HepG2 (cell line): ENCODE results near the gene CES3. TPM values are rescaled to one million over a fixed set of nuclear protein-coding genes. Genes with fewer than 3 reads are reported as not detected.

Experiments used
- ATAC-seq: fragments of 200-7000 bp; cut with Tn5 transposase; 3 replicates; pipeline ENCODE4 v1.9.1; 2020; ENCODE audit warnings: mild to moderate bottlenecking, moderate library complexity
- BruUV-seq: library from RNA; stranded (reverse); fragments of 400-500 nt; replicated peaks from 2 replicates; lab custom pipeline; 2021; lab: Mats Ljungman, UMichigan
- CTCF ChIA-PET: fragments of 300-600 bp; formaldehyde crosslinking; extraction: SDS; loops from one replicate; lab custom pipeline; 2021; ENCODE audit warnings: low total read pairs, inconsistent platforms, low intra/inter-chr PET ratio; lab: Yijun Ruan, JAX
- POLR2A ChIA-PET: fragments of 350-600 bp; sonication (Branson Sonifier 250); formaldehyde crosslinking; loops from one replicate; lab custom pipeline; 2020; ENCODE audit warnings: antibody characterized with exemption, inconsistent platforms; lab: Yijun Ruan, JAX
- DNase-seq: peaks from one replicate; pipeline ENCODE4 v3.0.0-alpha.2; 2015; ENCODE audit warnings: low spot score
- FAIRE-seq: peaks from 3 replicates; lab custom pipeline; 2011; peaks lifted over from hg19 to GRCh38; lab: Jason Lieb, UNC
- H2AFZ ChIP-seq: one replicate; pipeline ENCODE4 v1.6.1; 2011; ENCODE audit warnings: low read length, inconsistent platforms
- H3K27ac ChIP-seq: fragments of 300-600 bp; 3 replicates; pipeline ENCODE4 v1.8.0; 2011; ENCODE audit warnings: mixed run types, mild to moderate bottlenecking, mixed read lengths, low read length, inconsistent platforms; ENCODE audit not compliant: insufficient read depth; ENCODE audit errors: extremely low read length
- H3K27me3 ChIP-seq, 2 experiments: fragments of 200-600 bp in 1 of 2; 2 replicates in 1 of 2; 3 replicates in 1 of 2; pipeline versions ENCODE4 v1.6.0 to v1.8.0; 2011; ENCODE audit warnings: low read length in 2 of 2, mild to moderate bottlenecking in 2 of 2, moderate library complexity in 2 of 2, inconsistent platforms in 1 of 2; ENCODE audit not compliant: insufficient read depth in 2 of 2, control insufficient read depth in 1 of 2
- H3K36me3 ChIP-seq, 2 experiments: fragments of 200-600 bp in 1 of 2; replicated peaks in 1 of 2; 2 replicates in 1 of 2; 3 replicates in 1 of 2; pipeline versions ENCODE4 v1.5.1 to v1.8.0; 2011; ENCODE audit warnings: low read length in 2 of 2, inconsistent platforms in 1 of 2; ENCODE audit not compliant: insufficient read depth in 2 of 2, control insufficient read depth in 1 of 2
- H3K4me1 ChIP-seq: 2 replicates; pipeline ENCODE4 v1.5.1; 2012; ENCODE audit warnings: low read length, inconsistent platforms; ENCODE audit not compliant: insufficient read depth
- H3K4me2 ChIP-seq: 2 replicates; pipeline ENCODE4 v1.6.0; 2011; ENCODE audit warnings: low read depth, low read length, inconsistent platforms
- H3K4me3 ChIP-seq, 3 experiments: fragments of 200-600 bp in 1 of 3; sonication (generic), shearing (Covaris generic) in 1 of 3; replicated peaks in 1 of 3; 2 replicates each; pipeline ENCODE4 v1.5.1; 2011 to 2016; ENCODE audit warnings: low read length in 3 of 3, inconsistent platforms in 2 of 3, low read depth in 2 of 3, mild to moderate bottlenecking in 2 of 3, control low read depth in 1 of 3, mixed read lengths in 1 of 3; ENCODE audit not compliant: insufficient read depth in 1 of 3
- H3K79me2 ChIP-seq: one replicate; pipeline ENCODE4 v1.6.1; 2011; ENCODE audit warnings: low read length, inconsistent platforms; ENCODE audit not compliant: insufficient read depth
- H3K9ac ChIP-seq: 2 replicates; pipeline ENCODE4 v1.6.0; 2011; ENCODE audit warnings: mild to moderate bottlenecking, low read depth, low read length, inconsistent platforms; ENCODE audit not compliant: insufficient read depth
- H3K9me3 ChIP-seq: 2 replicates; pipeline ENCODE4 v1.5.1; 2012; ENCODE audit warnings: mild to moderate bottlenecking, low read length
- H4K20me1 ChIP-seq: 2 replicates; pipeline ENCODE4 v1.6.0; 2011; ENCODE audit warnings: inconsistent platforms, mild to moderate bottlenecking, low read length, moderate library complexity; ENCODE audit not compliant: insufficient read depth
- E2F2 ChIP-seq: sonication (generic); formaldehyde crosslinking; IDR thresholded peaks from 2 replicates; pipeline ENCODE4 v1.4.0; 2020; ENCODE audit warnings: missing genetic modification reagents, borderline replicate concordance
- ELF3 ChIP-seq: IDR thresholded peaks from 2 replicates; pipeline ENCODE4 v1.6.1; 2016; ENCODE audit warnings: missing genetic modification reagents, missing compliant biosample characterization
- HMG20B ChIP-seq: conservative IDR thresholded peaks from 2 replicates; pipeline ENCODE4 v1.6.1; 2016; ENCODE audit warnings: missing genetic modification reagents, missing compliant biosample characterization
- HNRNPL ChIP-seq: fragments of 200-400 bp; formaldehyde crosslinking; IDR thresholded peaks from 2 replicates; pipeline ENCODE4 v1.6.1; 2017; ENCODE audit warnings: mild to moderate bottlenecking, low read depth, low read length
- KLF11 ChIP-seq: IDR thresholded peaks from 2 replicates; pipeline ENCODE4 v1.6.1; 2016; ENCODE audit warnings: missing compliant biosample characterization
- MIXL1 ChIP-seq: IDR thresholded peaks from 2 replicates; pipeline ENCODE4 v1.6.1; 2016
- PHF21A ChIP-seq: sonication (generic); formaldehyde crosslinking; IDR thresholded peaks from 2 replicates; pipeline ENCODE4 v1.5.0; 2020; ENCODE audit warnings: mild to moderate bottlenecking, missing genetic modification reagents
- SKI ChIP-seq: fragments of 450-650 bp; IDR thresholded peaks from one replicate; pipeline ENCODE4 v1.6.1; 2018; ENCODE audit warnings: mild to moderate bottlenecking; ENCODE audit not compliant: partially characterized antibody
- SMARCC2 ChIP-seq: fragments of 450-650 bp; IDR thresholded peaks from 2 replicates; pipeline ENCODE4 v1.6.1; 2017; ENCODE audit warnings: antibody characterized with exemption, mild to moderate bottlenecking
- SOX6 ChIP-seq, 2 experiments: fragments of 450-650 bp in 1 of 2; sonication (generic) in 1 of 2; formaldehyde crosslinking in 1 of 2; IDR thresholded peaks; 2 replicates each; pipeline versions ENCODE4 v1.4.0 to v1.6.1; 2017 to 2020; ENCODE audit warnings: antibody characterized with exemption in 1 of 2, mild to moderate bottlenecking in 1 of 2, missing genetic modification reagents in 1 of 2
- SP140L ChIP-seq: sonication (generic); formaldehyde crosslinking; IDR thresholded peaks from 2 replicates; pipeline ENCODE4 v1.4.0; 2020; ENCODE audit warnings: missing genetic modification reagents, borderline replicate concordance
- TEAD3 ChIP-seq: optimal IDR thresholded peaks from 2 replicates; pipeline ENCODE3; 2016; ENCODE audit warnings: borderline replicate concordance
- ZBTB14 ChIP-seq: sonication (generic); formaldehyde crosslinking; IDR thresholded peaks from 2 replicates; pipeline ENCODE4 v1.4.0; 2020; ENCODE audit warnings: missing genetic modification reagents
- ZNF12 ChIP-seq: sonication (generic); formaldehyde crosslinking; IDR thresholded peaks from 2 replicates; pipeline ENCODE4 v1.5.0; 2020; ENCODE audit warnings: missing genetic modification reagents
- ZNF230 ChIP-seq: sonication (generic); formaldehyde crosslinking; IDR thresholded peaks from 2 replicates; pipeline ENCODE4 v1.4.0; 2020; ENCODE audit warnings: mild to moderate bottlenecking, missing genetic modification reagents
- ZNF24 ChIP-seq: fragments of 450-650 bp; IDR thresholded peaks from 2 replicates; pipeline ENCODE4 v1.6.1; 2017; ENCODE audit warnings: antibody characterized with exemption, mild to moderate bottlenecking
- ZNF503 ChIP-seq: sonication (generic); formaldehyde crosslinking; IDR thresholded peaks from 2 replicates; pipeline ENCODE4 v1.4.0; 2020; ENCODE audit warnings: missing genetic modification reagents
- ZNF549 ChIP-seq: sonication (generic); formaldehyde crosslinking; IDR thresholded peaks from 2 replicates; pipeline ENCODE4 v1.5.0; 2020; ENCODE audit warnings: missing genetic modification reagents
- ZNF7 ChIP-seq: IDR thresholded peaks from 2 replicates; pipeline ENCODE4 v1.6.1; 2016; ENCODE audit warnings: missing biosample characterization, missing genetic modification reagents
- ZSCAN22 ChIP-seq: sonication (generic); formaldehyde crosslinking; IDR thresholded peaks from 2 replicates; pipeline ENCODE4 v1.4.0; 2020; ENCODE audit warnings: mild to moderate bottlenecking, missing genetic modification reagents
- WGBS: methylation state at CpG from one replicate; pipeline ENCODE4 v1.1.6; 2017; ENCODE audit warnings: low lambda C conversion rate; 5-methylcytosine and 5-hydroxymethylcytosine counted together
- in situ Hi-C: cut with HindIII; loops from 2 replicates; pipeline ENCODE4 v1.10.0; 2017; ENCODE audit warnings: low pct_unique_long_range_greater_than_20kb; ENCODE audit not compliant: extremely low pct_ligation_motif_present
- intact Hi-C: fragments of 100-400 bp; cut with micrococcal nuclease; formaldehyde crosslinking; loops from one replicate; pipeline ENCODE4 v1.10.0; 2022; ENCODE audit not compliant: unreplicated experiment
- polyA plus RNA-seq, 8 experiments: library from polyadenylated mRNA; depleted of rRNA in 3 of 8; stranded (reverse) in 7 of 8; unstranded in 1 of 8; fragments of >200 nt; fragmentation: Illumina TruSeq in 4 of 8; extraction: Trizol in 4 of 8; gene quantifications; 2 replicates each; pipeline versions ENCODE4 v1.2.1 to v1.2.3, GENCODE V29; 2011 to 2016; ENCODE audit warnings: low read depth in 4 of 8, missing spikeins in 1 of 8, mixed read lengths in 1 of 8; ENCODE audit not compliant: insufficient read depth in 1 of 8
- total RNA-seq, 5 experiments: library from RNA; depleted of rRNA; stranded (reverse); fragments of >200 nt; fragmentation: Illumina TruSeq; extraction: Trizol; gene quantifications; 2 replicates each; pipeline ENCODE4 v1.2.3, GENCODE V29; 2016; ENCODE audit warnings: low read depth in 1 of 5

The CES3 gene
- total and polyA plus RNA-seq, 2 of the 13 experiments (the other 11 are each of a cell fraction or from before 2014, with no cell fraction given), result 6.6 to 17.4 TPM

GRCh38 chr16:66947302-66948065 is 13.6 kb upstream of the CES3 start:
- Histone ChIP-seq H3K27me3 (peaks cover 4 to 24% of the 10 kb centered on the region in 2 experiments; a peak in 4 of 5 replicates), H2AFZ (no peak overlapping the region), H3K9ac (no peak overlapping the region), H3K4me3 (peak overlapping the region; percentile 35 to 64 (median 37); a peak in 5 of 6 replicates), H3K4me1 (peaks cover 34% of the 10 kb centered on the region), H3K36me3 (peaks cover 0 to 15% of the 10 kb centered on the region in 2 experiments; a peak in 3 of 5 replicates), H3K27ac (no peak overlapping the region), H3K4me2 (peak overlapping the region; percentile 75), H4K20me1 (no peaks in the 10 kb centered on the region; the same call in 1 of the 2 replicates), H3K9me3 (0 out of 2 replicates have a peak, but pooled peaks cover 5% of the 10 kb centered on the region), H3K79me2 (no peaks in the 10 kb centered on the region)
- ChIA-PET POLR2A (no interaction called here), CTCF (interaction anchor here (0.9 to 2.1 kb wide), 4 partner anchors 12 to 238 kb away, joined by 3 to 17 read pairs (median 4); no protein-coding TSS in a partner anchor)
- in situ Hi-C loops, result no loop called here
- FAIRE-seq (peak; percentile 96), ATAC-seq (peak; percentile 78), DNase-seq (peak; percentile 89)
- WGBS, result 16% methylated on average over 22 of the region's 23 CpGs
- intact Hi-C loops, result loop anchor here (1.0 kb wide), 2 partner anchors 10 to 52 kb away; no protein-coding TSS in a partner anchor
- no TSS peak for BruUV-seq
- 0 out of 2 replicates have a peak, but pooled peaks have one; percentile 33 for TF ChIP-seq ZNF24
- TF ChIP-seq PHF21A (CRISPR knock-in tag), result no peak; the same call in 1 of the 2 replicates
- peak; percentile 85 for TF ChIP-seq TEAD3 (CRISPR knock-in tag)
- TF ChIP-seq HNRNPL, result no peak
- TF ChIP-seq ZSCAN22 (CRISPR knock-in tag), result no peak
- 0 out of 2 replicates have a peak, but pooled peaks have one; percentile 46 for TF ChIP-seq HMG20B (CRISPR knock-in tag)
- TF ChIP-seq MIXL1, result peak; percentile 83
- TF ChIP-seq ELF3 (CRISPR knock-in tag), result peak; percentile 54
- no peak for TF ChIP-seq ZNF503 (CRISPR knock-in tag)
- no peak for TF ChIP-seq E2F2 (CRISPR knock-in tag)
- TF ChIP-seq ZNF12 (CRISPR knock-in tag), result no peak
- TF ChIP-seq SP140L, result 0 out of 2 replicates have a peak, but pooled peaks have one; percentile 46
- TF ChIP-seq SMARCC2, result no peak
- no peak for TF ChIP-seq SOX6 (IDR thresholded peaks at IDR 0.05)
- TF ChIP-seq SOX6 (CRISPR knock-in tag; IDR thresholded peaks at IDR 0.05), result 0 out of 2 replicates have a peak, but pooled peaks have one; percentile 18
- TF ChIP-seq ZNF549, result no peak
- TF ChIP-seq KLF11 (CRISPR knock-in tag), result no peak
- no peak for TF ChIP-seq ZNF7 (CRISPR knock-in tag)
- TF ChIP-seq ZBTB14 (CRISPR knock-in tag), result peak; percentile 25; the same call in 1 of the 2 replicates
- no peak for TF ChIP-seq ZNF230
- peak; percentile 9 for TF ChIP-seq SKI
